Breast epithelium (tissue), 3 donors: ENCODE results near the gene SAMD14.

Experiments used
- POLR2A ChIP-seq: fragments of 450-650 bp; IDR thresholded peaks from one replicate; pipeline ENCODE4 v1.6.1; 2016; ENCODE audit warnings: antibody characterized with exemption, mild to moderate bottlenecking, moderate library complexity
- TF ChIP-seq, protein P1 (sequence below), 3 donors: fragments of 450-650 bp; IDR thresholded peaks; one replicate each; pipeline ENCODE4 v1.5.1; 2016 to 2017; ENCODE audit warnings: antibody characterized with exemption in 3 of 3, mild to moderate bottlenecking in 3 of 3, moderate library complexity in 3 of 3

DNA sequence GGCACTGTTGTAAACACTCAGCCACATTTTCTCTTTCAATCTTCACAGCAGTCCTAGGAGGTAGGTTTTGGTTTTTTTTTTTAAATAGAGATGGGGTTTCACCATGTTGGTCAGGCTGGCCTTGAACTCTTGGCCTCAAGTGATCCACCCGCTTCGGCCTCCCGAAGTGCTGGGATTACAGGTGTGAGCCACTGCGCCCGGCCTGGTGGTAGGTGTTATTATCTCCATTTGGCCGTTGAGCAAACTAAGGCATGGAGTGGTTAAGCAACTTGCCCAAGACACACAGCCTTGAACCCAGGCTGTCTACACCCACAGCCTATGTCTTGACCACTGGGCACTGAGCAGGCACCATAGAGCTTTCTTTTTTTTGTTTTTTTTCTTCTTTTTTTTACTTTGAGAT lies 44.5 kb upstream of the SAMD14 start:
- TF ChIP-seq, protein P1, sequence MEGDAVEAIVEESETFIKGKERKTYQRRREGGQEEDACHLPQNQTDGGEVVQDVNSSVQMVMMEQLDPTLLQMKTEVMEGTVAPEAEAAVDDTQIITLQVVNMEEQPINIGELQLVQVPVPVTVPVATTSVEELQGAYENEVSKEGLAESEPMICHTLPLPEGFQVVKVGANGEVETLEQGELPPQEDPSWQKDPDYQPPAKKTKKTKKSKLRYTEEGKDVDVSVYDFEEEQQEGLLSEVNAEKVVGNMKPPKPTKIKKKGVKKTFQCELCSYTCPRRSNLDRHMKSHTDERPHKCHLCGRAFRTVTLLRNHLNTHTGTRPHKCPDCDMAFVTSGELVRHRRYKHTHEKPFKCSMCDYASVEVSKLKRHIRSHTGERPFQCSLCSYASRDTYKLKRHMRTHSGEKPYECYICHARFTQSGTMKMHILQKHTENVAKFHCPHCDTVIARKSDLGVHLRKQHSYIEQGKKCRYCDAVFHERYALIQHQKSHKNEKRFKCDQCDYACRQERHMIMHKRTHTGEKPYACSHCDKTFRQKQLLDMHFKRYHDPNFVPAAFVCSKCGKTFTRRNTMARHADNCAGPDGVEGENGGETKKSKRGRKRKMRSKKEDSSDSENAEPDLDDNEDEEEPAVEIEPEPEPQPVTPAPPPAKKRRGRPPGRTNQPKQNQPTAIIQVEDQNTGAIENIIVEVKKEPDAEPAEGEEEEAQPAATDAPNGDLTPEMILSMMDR (IDR thresholded peaks at IDR 0.05) = no peak
- no peak for TF ChIP-seq POLR2A
